DND-41 (cell line): ENCODE measurements around the gene RILPL2.
"Not testable (repeated sequence)": the region's sequence is repeated elsewhere in the genome, so short reads cannot be mapped to it uniquely, and the experiment has no call there.

Source experiments
- EZH2 ChIP-seq: IDR thresholded peaks from 3 replicates; pipeline ENCODE4 v1.6.1; 2012; ENCODE audit warnings: borderline replicate concordance, low read depth, mild to moderate bottlenecking, moderate library complexity, low read length, inconsistent platforms; ENCODE audit not compliant: severe bottlenecking
- TF ChIP-seq, protein P1 (sequence below): IDR thresholded peaks from 2 replicates; pipeline ENCODE4 v1.5.1; 2012; ENCODE audit warnings: borderline replicate concordance, low read length, moderate library complexity, mild to moderate bottlenecking; ENCODE audit not compliant: poor library complexity, severe bottlenecking; ENCODE audit errors: extremely low read depth

GRCh38 chr12:123409284-123410040, 27.0 kb downstream of the RILPL2 start:
- TF ChIP-seq, protein P1, sequence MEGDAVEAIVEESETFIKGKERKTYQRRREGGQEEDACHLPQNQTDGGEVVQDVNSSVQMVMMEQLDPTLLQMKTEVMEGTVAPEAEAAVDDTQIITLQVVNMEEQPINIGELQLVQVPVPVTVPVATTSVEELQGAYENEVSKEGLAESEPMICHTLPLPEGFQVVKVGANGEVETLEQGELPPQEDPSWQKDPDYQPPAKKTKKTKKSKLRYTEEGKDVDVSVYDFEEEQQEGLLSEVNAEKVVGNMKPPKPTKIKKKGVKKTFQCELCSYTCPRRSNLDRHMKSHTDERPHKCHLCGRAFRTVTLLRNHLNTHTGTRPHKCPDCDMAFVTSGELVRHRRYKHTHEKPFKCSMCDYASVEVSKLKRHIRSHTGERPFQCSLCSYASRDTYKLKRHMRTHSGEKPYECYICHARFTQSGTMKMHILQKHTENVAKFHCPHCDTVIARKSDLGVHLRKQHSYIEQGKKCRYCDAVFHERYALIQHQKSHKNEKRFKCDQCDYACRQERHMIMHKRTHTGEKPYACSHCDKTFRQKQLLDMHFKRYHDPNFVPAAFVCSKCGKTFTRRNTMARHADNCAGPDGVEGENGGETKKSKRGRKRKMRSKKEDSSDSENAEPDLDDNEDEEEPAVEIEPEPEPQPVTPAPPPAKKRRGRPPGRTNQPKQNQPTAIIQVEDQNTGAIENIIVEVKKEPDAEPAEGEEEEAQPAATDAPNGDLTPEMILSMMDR: not testable (repeated sequence)
- not testable (repeated sequence) for TF ChIP-seq EZH2
